ENCODE measurements around the gene SH3PXD2A. TPM values are rescaled to one million over a fixed set of nuclear protein-coding genes. Genes with fewer than 3 reads are reported as not detected.

The SH3PXD2A gene
- total RNA-seq, 2 experiments from 2014 or later = 6.9 to 7.0 TPM

DNA sequence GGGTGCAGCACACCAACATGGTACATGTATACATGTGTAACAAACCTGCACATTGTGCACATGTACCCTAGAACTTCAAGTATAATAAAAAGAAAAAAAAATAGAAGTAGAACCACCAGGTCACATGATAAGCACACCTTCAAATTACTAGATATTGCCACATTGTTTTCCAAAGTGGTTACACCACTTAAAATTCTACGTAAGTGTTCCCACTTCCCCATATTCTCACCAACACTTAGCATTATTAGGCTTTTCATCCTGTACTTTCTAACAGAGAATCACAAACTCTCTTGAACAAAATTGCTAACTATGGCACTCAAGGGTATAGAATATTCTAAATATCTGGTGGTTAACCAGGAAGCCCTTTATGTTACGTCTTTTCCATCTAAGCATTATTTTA is 22.6 kb downstream of the SH3PXD2A start:
- no peaks in the 10 kb centered on the region for H3K9me3 Mint-ChIP-seq
- H3K4me1 Mint-ChIP-seq (ENCODE audit: low read depth) = no peaks in the 10 kb centered on the region
- Histone ChIP-seq H3K27me3 (ENCODE audit: control insufficient read depth in 1 of 2, insufficient read depth in 2 of 2, low read length in 2 of 2) (no peaks in the 10 kb centered on the region), H3K4me1 (ENCODE audit: insufficient read depth, low read length) (no peaks in the 10 kb centered on the region), H3K9me3 (ENCODE audit: control insufficient read depth in 1 of 2, insufficient read depth in 1 of 2, low read length in 2 of 2) (no peaks in the 10 kb centered on the region), H3K27ac (ENCODE audit: low read depth in 1 of 2, low read length in 2 of 2) (no peak overlapping the region), H3K4me3 (ENCODE audit: low read length) (no peak overlapping the region), H3K36me3 (ENCODE audit: insufficient read depth, low read length) (no peaks in the 10 kb centered on the region)
- DNase-seq (no peak), ATAC-seq (ENCODE audit: poor library complexity) (no peak)
- no peak overlapping the region for H3K4me3 Mint-ChIP-seq
- H3K27ac Mint-ChIP-seq = no peak overlapping the region
- TF ChIP-seq, protein P1, sequence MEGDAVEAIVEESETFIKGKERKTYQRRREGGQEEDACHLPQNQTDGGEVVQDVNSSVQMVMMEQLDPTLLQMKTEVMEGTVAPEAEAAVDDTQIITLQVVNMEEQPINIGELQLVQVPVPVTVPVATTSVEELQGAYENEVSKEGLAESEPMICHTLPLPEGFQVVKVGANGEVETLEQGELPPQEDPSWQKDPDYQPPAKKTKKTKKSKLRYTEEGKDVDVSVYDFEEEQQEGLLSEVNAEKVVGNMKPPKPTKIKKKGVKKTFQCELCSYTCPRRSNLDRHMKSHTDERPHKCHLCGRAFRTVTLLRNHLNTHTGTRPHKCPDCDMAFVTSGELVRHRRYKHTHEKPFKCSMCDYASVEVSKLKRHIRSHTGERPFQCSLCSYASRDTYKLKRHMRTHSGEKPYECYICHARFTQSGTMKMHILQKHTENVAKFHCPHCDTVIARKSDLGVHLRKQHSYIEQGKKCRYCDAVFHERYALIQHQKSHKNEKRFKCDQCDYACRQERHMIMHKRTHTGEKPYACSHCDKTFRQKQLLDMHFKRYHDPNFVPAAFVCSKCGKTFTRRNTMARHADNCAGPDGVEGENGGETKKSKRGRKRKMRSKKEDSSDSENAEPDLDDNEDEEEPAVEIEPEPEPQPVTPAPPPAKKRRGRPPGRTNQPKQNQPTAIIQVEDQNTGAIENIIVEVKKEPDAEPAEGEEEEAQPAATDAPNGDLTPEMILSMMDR (IDR thresholded peaks at IDR 0.05) = no peak
- no peaks in the 10 kb centered on the region for H3K27me3 Mint-ChIP-seq
- intact Hi-C loops (cut with DNase I, micrococcal nuclease) = no loop called here
- ChIA-PET CTCF (no interaction called here), POLR2A (no interaction called here)
- no peaks in the 10 kb centered on the region for H3K36me3 Mint-ChIP-seq (ENCODE audit: low read depth)

DNA sequence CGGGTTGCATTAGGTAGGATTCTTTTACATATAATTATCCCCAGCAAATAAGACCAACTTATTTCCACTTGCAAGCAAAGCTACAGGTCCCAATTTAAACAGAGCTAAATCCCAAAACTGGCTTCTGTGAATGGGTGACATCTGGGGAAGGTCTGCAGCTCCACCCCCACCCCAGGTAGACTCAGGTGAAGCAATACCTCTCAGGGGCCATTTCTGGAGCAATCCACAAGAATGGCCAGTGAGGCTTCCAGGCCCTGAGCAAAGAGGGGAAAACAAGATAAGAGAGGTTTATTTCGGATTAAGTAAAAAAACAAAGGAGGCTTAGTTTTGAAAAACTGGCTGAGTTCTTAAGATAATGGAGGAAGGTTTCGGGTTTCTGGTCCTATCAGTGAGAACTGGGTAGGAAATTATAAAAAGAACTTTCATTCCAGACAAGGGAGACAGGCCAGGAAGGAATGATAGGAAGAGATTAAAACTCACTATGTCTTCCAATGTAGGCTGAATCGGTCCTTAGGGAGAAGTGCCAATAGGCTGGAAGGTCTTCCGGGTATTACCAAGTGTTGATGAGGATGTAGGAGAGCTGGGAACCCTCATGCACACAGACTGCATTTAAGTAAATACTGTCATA is 25.4 kb downstream of the SH3PXD2A start:
- Mint-ChIP-seq H3K9me3 (no peaks in the 10 kb centered on the region), H3K27me3 (no peaks in the 10 kb centered on the region), H3K4me1 (ENCODE audit: low read depth) (no peaks in the 10 kb centered on the region), H3K27ac (no peak overlapping the region), H3K36me3 (ENCODE audit: low read depth) (no peaks in the 10 kb centered on the region), H3K4me3 (no peak overlapping the region)
- CTCF ChIA-PET = no interaction called here
- H3K4me1 ChIP-seq (ENCODE audit: insufficient read depth, low read length) = no peaks in the 10 kb centered on the region
- no peaks in the 10 kb centered on the region for H3K36me3 ChIP-seq (ENCODE audit: insufficient read depth, low read length)
- no peaks in the 10 kb centered on the region for H3K9me3 ChIP-seq (ENCODE audit: control insufficient read depth in 1 of 2, insufficient read depth in 1 of 2, low read length in 2 of 2)
- TF ChIP-seq, protein P1 (IDR thresholded peaks at IDR 0.05) = no peak
- ATAC-seq (ENCODE audit: poor library complexity) (no peak), DNase-seq (no peak)
- intact Hi-C loops (cut with DNase I, micrococcal nuclease) = no loop called here
- H3K27me3 ChIP-seq (ENCODE audit: control insufficient read depth in 1 of 2, insufficient read depth in 2 of 2, low read length in 2 of 2) = no peaks in the 10 kb centered on the region
- POLR2A ChIA-PET = no interaction called here
- no peak overlapping the region for H3K4me3 ChIP-seq (ENCODE audit: low read length)
- H3K27ac ChIP-seq (ENCODE audit: low read depth in 1 of 2, low read length in 2 of 2) = no peak overlapping the region

DNA sequence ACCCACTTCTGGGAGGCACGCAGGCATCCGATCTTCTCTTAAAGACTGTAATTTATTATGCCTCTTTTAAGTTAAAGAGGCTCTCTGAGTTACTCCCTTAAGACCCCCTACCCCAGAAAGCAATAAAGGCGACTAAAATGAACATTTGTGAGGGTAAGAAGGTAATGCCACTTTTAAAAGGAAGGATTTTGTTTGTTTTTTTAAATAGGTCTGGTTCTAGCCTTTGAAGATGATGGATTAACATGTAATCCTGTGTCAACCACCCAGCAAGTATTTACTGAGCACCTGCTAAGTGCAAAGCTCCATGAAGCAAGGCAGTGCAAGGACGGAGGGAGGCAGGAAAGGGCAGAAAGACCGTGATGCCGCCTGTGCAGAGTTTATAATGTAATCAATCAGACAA is 26.1 kb downstream of the SH3PXD2A start:
- Mint-ChIP-seq H3K27me3 (no peaks in the 10 kb centered on the region), H3K4me3 (no peak overlapping the region), H3K36me3 (ENCODE audit: low read depth) (no peaks in the 10 kb centered on the region), H3K27ac (no peak overlapping the region), H3K4me1 (ENCODE audit: low read depth) (no peaks in the 10 kb centered on the region), H3K9me3 (no peaks in the 10 kb centered on the region)
- Histone ChIP-seq H3K27ac (ENCODE audit: low read depth in 1 of 2, low read length in 2 of 2) (no peak overlapping the region), H3K4me3 (ENCODE audit: low read length) (no peak overlapping the region), H3K27me3 (ENCODE audit: control insufficient read depth in 1 of 2, insufficient read depth in 2 of 2, low read length in 2 of 2) (no peaks in the 10 kb centered on the region), H3K9me3 (ENCODE audit: control insufficient read depth in 1 of 2, insufficient read depth in 1 of 2, low read length in 2 of 2) (no peaks in the 10 kb centered on the region), H3K36me3 (ENCODE audit: insufficient read depth, low read length) (no peaks in the 10 kb centered on the region), H3K4me1 (ENCODE audit: insufficient read depth, low read length) (no peaks in the 10 kb centered on the region)
- TF ChIP-seq, protein P1 (IDR thresholded peaks at IDR 0.05) = no peak
- ATAC-seq (ENCODE audit: poor library complexity) (no peak), DNase-seq (no peak)
- CTCF ChIA-PET = no interaction called here
- POLR2A ChIA-PET = no interaction called here
- intact Hi-C loops (cut with DNase I, micrococcal nuclease) = no loop called here
